ENCODE results near the gene PLA2G6.

Gene PLA2G6

DNA sequence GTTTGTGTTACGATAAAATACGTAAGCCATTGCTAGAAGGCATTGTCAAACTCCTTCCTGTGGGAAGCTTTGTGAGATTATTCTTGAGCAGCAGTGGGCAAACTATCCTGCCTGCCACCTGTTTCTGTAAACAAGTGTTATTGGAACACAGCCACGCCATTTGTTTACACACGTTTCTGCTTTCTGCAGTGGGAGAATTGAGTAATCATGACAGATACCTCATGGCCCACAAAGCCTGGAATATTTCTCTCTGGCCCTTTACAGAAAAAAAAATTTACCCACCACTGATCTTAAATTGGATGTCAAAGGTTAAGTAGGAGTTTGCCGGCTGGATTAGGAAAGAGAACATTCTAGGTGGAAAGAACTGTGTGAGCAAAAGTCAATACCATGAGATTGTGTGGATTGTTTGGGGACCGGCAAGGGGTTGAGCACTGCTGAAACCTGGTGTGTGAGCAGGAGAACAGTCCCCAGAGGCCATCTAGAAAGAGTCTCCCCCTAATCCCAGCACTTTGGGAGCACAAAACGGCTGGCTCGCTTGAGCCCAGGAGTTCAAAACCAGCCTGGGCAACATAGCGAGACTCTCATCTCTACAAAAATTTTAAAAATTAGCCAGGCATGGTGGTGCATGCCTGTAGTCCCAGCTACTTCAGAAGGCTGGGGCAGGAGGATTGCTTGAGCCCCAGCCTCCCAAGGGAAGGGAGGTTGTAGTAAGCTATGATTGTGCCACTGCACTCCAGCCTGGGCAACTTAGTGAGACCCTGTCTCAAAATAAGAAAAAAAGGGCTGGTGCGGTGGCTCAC is 6.0 kb upstream of the PLA2G6 start (continued):
- TF ChIP-seq ZBTB8A (tag by site-specific recombination; IDR thresholded peaks at IDR 0.05) (no peak), ZNF114 (tag by site-specific recombination; IDR thresholded peaks at IDR 0.05) (no peak), ZNF366 (tag by site-specific recombination; conservative IDR thresholded peaks at IDR 0.05) (peak; percentile 26; the same call in 1 of the 2 replicates), ZNF654 (tag by site-specific recombination; IDR thresholded peaks at IDR 0.05; ENCODE audit: low read depth) (no peak), ZNF248 (tag by site-specific recombination; IDR thresholded peaks at IDR 0.05) (no peak), TRIM28 (IDR thresholded peaks at IDR 0.05; ENCODE audit: borderline replicate concordance, low read length) (no peak), ZNF510 (tag by site-specific recombination; IDR thresholded peaks at IDR 0.05; ENCODE audit: insufficient replicate concordance) (no peak), ZNF48 (tag by site-specific recombination; IDR thresholded peaks at IDR 0.05) (no peak), HIC1 (tag by site-specific recombination; IDR thresholded peaks at IDR 0.05) (no peak)
- TF ChIP-seq, protein P1, sequence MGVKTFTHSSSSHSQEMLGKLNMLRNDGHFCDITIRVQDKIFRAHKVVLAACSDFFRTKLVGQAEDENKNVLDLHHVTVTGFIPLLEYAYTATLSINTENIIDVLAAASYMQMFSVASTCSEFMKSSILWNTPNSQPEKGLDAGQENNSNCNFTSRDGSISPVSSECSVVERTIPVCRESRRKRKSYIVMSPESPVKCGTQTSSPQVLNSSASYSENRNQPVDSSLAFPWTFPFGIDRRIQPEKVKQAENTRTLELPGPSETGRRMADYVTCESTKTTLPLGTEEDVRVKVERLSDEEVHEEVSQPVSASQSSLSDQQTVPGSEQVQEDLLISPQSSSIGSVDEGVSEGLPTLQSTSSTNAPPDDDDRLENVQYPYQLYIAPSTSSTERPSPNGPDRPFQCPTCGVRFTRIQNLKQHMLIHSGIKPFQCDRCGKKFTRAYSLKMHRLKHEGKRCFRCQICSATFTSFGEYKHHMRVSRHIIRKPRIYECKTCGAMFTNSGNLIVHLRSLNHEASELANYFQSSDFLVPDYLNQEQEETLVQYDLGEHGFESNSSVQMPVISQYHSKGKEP (tag by site-specific recombination; IDR thresholded peaks at IDR 0.05): no peak
- TF ChIP-seq, protein P2, sequence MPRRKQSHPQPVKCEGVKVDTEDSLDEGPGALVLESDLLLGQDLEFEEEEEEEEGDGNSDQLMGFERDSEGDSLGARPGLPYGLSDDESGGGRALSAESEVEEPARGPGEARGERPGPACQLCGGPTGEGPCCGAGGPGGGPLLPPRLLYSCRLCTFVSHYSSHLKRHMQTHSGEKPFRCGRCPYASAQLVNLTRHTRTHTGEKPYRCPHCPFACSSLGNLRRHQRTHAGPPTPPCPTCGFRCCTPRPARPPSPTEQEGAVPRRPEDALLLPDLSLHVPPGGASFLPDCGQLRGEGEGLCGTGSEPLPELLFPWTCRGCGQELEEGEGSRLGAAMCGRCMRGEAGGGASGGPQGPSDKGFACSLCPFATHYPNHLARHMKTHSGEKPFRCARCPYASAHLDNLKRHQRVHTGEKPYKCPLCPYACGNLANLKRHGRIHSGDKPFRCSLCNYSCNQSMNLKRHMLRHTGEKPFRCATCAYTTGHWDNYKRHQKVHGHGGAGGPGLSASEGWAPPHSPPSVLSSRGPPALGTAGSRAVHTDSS (tag by site-specific recombination; IDR thresholded peaks at IDR 0.05): no peak

- Histone ChIP-seq H3K4me3 (ENCODE audit: low read depth, low read length) (no peak overlapping the region), H3K4me1 (ENCODE audit: control insufficient read depth, insufficient read depth, low read length) (no peaks in the 10 kb centered on the region), H3K36me3 (ENCODE audit: control insufficient read depth in 2 of 2, insufficient read depth in 1 of 2, low read length in 2 of 2) (no peaks in the 10 kb centered on the region), H3K27ac (ENCODE audit: extremely low read depth, low read depth, low read length) (no peak overlapping the region), H3K9me3 (ENCODE audit: control insufficient read depth, insufficient read depth, low read depth, low read length) (no peaks in the 10 kb centered on the region)
- ChIA-PET POLR2A (interaction anchor here (0.7 to 1.3 kb wide), 2 partner anchors 13 to 15 kb away, joined by 3 read pairs; partner anchors contain the start of gene MAFF), CTCF (interaction anchor here (0.7 to 1.2 kb wide), 2 partner anchors 73 to 1330 kb away, joined by 3 read pairs; no protein-coding TSS in a partner anchor)
- TF ChIP-seq ZNF114 (tag by site-specific recombination; IDR thresholded peaks at IDR 0.05) (no peak), ZNF623 (tag by site-specific recombination; IDR thresholded peaks at IDR 0.05) (peak; percentile 84)
Observed at GRCh38 chr22:38186429-38186828, 4.8 kb upstream of the PLA2G6 start.

GRCh38 chr22:38184788-38185187 is 3.2 kb upstream of the PLA2G6 start:
- CTCF ChIA-PET: interaction anchor here (1.7 kb wide), 1 partner anchor 70 kb away, joined by 6 read pairs; no protein-coding TSS in a partner anchor
- POLR2A ChIA-PET: no interaction called here
- TF ChIP-seq ZNF266 (tag by site-specific recombination; IDR thresholded peaks at IDR 0.05; ENCODE audit: low read depth): no peak
- TF ChIP-seq ZBTB20 (tag by site-specific recombination; IDR thresholded peaks at IDR 0.05): no peak
- TF ChIP-seq ZBTB17 (tag by site-specific recombination; IDR thresholded peaks at IDR 0.05): peak; percentile 84
- TF ChIP-seq, protein P3, sequence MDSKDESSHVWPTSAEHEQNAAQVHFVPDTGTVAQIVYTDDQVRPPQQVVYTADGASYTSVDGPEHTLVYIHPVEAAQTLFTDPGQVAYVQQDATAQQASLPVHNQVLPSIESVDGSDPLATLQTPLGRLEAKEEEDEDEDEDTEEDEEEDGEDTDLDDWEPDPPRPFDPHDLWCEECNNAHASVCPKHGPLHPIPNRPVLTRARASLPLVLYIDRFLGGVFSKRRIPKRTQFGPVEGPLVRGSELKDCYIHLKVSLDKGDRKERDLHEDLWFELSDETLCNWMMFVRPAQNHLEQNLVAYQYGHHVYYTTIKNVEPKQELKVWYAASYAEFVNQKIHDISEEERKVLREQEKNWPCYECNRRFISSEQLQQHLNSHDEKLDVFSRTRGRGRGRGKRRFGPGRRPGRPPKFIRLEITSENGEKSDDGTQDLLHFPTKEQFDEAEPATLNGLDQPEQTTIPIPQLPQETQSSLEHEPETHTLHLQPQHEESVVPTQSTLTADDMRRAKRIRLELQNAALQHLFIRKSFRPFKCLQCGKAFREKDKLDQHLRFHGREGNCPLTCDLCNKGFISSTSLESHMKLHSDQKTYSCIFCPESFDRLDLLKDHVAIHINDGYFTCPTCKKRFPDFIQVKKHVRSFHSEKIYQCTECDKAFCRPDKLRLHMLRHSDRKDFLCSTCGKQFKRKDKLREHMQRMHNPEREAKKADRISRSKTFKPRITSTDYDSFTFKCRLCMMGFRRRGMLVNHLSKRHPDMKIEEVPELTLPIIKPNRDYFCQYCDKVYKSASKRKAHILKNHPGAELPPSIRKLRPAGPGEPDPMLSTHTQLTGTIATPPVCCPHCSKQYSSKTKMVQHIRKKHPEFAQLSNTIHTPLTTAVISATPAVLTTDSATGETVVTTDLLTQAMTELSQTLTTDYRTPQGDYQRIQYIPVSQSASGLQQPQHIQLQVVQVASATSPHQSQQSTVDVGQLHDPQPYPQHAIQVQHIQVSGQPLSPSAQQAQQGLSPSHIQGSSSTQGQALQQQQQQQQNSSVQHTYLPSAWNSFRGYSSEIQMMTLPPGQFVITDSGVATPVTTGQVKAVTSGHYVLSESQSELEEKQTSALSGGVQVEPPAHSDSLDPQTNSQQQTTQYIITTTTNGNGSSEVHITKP (tag by site-specific recombination; IDR thresholded peaks at IDR 0.05): peak; percentile 24; the same call in 1 of the 2 replicates

More at GRCh38 chr22:38184788-38185187, 3.2 kb upstream of the PLA2G6 start:
- H3K4me1 ChIP-seq (ENCODE audit: control insufficient read depth, insufficient read depth, low read length): peaks cover 7% of the 10 kb centered on the region; the same call in 1 of the 2 replicates
- H3K27ac ChIP-seq (ENCODE audit: extremely low read depth, low read depth, low read length): no peak overlapping the region
- no peaks in the 10 kb centered on the region for H3K9me3 ChIP-seq (ENCODE audit: control insufficient read depth, insufficient read depth, low read depth, low read length)
- no peak overlapping the region for H3K4me3 ChIP-seq (ENCODE audit: low read depth, low read length)
- H3K36me3 ChIP-seq (ENCODE audit: control insufficient read depth in 2 of 2, insufficient read depth in 1 of 2, low read length in 2 of 2): no peaks in the 10 kb centered on the region
